Activated B cell treated with CpG ODN at 0.5 μM for 24 hours (primary cell): ENCODE measurements around the gene CAMK2A. TPM values are rescaled to one million over a fixed set of nuclear protein-coding genes. Genes with fewer than 3 reads are reported as not detected.

Source experiments
- ATAC-seq: fragments of 200-7000 bp; cut with Tn5 transposase; one replicate; pipeline ENCODE4 v1.10.0; 2021; ENCODE audit warnings: low read depth, mild to moderate bottlenecking, moderate library complexity
- CTCF ChIA-PET: fragments of 350-600 bp; sonication (Branson Sonifier 250); formaldehyde crosslinking; loops from one replicate; lab custom pipeline; 2021; ENCODE audit warnings: antibody characterized with exemption; lab: Charles Lee
- POLR2A ChIA-PET: fragments of 350-600 bp; sonication (Branson Sonifier 250); formaldehyde crosslinking; loops from one replicate; lab custom pipeline; 2021; ENCODE audit warnings: antibody characterized with exemption; lab: Charles Lee
- DNase-seq: peaks from one replicate; pipeline ENCODE4 v3.0.0; 2022
- H3K27ac Mint-ChIP-seq: one replicate; pipeline ENCODE4 v1.8.0; 2020; ENCODE audit warnings: mixed read lengths
- H3K27me3 Mint-ChIP-seq: one replicate; pipeline ENCODE4 v1.8.0; 2021; ENCODE audit warnings: mixed read lengths
- H3K36me3 Mint-ChIP-seq: one replicate; pipeline ENCODE4 v1.8.0; 2021; ENCODE audit warnings: low read depth, mixed read lengths
- H3K4me1 Mint-ChIP-seq: one replicate; pipeline ENCODE4 v1.8.0; 2021; ENCODE audit warnings: mixed read lengths
- H3K4me3 Mint-ChIP-seq: one replicate; pipeline ENCODE4 v1.8.0; 2020; ENCODE audit warnings: mild to moderate bottlenecking, mixed read lengths
- H3K9me3 Mint-ChIP-seq: one replicate; pipeline ENCODE4 v1.8.0; 2020; ENCODE audit warnings: mixed read lengths
- intact Hi-C: fragments of 100-400 bp; cut with micrococcal nuclease; formaldehyde crosslinking; loops from one replicate; pipeline ENCODE4 v1.15.1; 2024
- total RNA-seq: library from RNA; stranded (reverse); gene quantifications from 2 replicates; pipeline ENCODE4 v1.2.3, GENCODE V29; 2022
- TF ChIP-seq, protein P1 (sequence below): fragments of 200-600 bp; IDR thresholded peaks from one replicate; pipeline ENCODE4 v1.8.0; 2022; ENCODE audit warnings: antibody characterized with exemption, mild to moderate bottlenecking

CAMK2A gene
- total RNA-seq, 1 donor from 2014 or later = not detected

DNA sequence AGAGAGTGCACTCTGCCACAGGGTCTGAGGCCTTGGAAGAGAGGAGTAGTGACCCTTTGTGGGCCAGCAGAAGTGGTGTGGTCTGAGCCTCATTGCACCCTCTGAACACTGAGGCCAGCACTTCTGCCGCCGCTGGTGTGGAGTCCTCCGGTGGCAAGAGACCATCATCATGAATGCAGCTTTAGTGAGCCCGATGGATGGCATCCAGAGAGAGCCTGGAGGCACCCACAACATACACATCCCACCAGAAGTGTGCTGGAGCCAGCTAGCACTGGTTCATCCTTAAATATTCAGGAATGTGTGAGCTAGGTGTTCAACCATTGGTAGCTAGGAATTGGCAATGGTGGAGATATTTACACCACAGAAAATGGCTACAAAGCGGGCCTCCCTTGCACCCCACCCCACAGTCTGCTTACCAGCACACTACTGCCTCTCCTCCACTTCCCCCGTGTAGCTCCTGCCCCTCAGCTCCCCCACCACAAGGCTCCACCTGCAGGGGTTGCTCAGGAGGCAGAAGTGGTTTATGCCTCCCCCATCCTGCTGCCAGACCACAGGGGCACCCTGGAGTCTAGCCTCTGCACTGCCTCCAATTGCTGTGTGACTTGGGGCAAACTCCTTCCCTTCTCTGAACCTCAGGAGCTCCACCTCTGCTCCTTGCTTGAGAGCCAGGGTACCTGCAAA lies 83.3 kb downstream of the CAMK2A start:
- Mint-ChIP-seq H3K4me3 (no peak overlapping the region), H3K36me3 (no peaks in the 10 kb centered on the region), H3K27me3 (peaks cover 28% of the 10 kb centered on the region), H3K9me3 (no peaks in the 10 kb centered on the region), H3K4me1 (peaks cover 9% of the 10 kb centered on the region), H3K27ac (no peak overlapping the region)
- TF ChIP-seq, protein P1, sequence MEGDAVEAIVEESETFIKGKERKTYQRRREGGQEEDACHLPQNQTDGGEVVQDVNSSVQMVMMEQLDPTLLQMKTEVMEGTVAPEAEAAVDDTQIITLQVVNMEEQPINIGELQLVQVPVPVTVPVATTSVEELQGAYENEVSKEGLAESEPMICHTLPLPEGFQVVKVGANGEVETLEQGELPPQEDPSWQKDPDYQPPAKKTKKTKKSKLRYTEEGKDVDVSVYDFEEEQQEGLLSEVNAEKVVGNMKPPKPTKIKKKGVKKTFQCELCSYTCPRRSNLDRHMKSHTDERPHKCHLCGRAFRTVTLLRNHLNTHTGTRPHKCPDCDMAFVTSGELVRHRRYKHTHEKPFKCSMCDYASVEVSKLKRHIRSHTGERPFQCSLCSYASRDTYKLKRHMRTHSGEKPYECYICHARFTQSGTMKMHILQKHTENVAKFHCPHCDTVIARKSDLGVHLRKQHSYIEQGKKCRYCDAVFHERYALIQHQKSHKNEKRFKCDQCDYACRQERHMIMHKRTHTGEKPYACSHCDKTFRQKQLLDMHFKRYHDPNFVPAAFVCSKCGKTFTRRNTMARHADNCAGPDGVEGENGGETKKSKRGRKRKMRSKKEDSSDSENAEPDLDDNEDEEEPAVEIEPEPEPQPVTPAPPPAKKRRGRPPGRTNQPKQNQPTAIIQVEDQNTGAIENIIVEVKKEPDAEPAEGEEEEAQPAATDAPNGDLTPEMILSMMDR = no peak
- intact Hi-C loops = no loop called here
- no peak for ATAC-seq
- CTCF ChIA-PET = no interaction called here
- POLR2A ChIA-PET = no interaction called here
- no peak for DNase-seq

DNA sequence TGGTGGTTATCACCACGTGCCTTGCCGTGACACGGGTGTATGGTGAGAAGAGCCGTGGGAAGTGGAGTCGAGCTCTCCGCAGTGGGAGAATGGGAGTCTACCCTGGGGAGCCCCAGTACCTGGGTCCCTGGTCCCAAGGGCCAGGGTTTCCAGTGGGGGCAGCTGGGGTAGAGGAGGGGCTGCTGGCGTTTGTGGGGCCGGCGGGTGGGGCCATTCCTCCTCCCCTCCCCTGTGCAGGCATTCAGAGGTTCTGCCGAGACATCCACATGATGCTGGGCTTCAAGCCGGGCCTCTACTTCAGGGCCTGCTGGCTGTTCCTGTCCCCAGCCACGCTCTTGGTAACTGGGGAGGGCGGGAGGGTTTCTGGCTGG lies 85.0 kb downstream of the CAMK2A start:
- intact Hi-C loops = no loop called here
- H3K27me3 Mint-ChIP-seq = peaks cover 22% of the 10 kb centered on the region
- CTCF ChIA-PET = no interaction called here

DNA sequence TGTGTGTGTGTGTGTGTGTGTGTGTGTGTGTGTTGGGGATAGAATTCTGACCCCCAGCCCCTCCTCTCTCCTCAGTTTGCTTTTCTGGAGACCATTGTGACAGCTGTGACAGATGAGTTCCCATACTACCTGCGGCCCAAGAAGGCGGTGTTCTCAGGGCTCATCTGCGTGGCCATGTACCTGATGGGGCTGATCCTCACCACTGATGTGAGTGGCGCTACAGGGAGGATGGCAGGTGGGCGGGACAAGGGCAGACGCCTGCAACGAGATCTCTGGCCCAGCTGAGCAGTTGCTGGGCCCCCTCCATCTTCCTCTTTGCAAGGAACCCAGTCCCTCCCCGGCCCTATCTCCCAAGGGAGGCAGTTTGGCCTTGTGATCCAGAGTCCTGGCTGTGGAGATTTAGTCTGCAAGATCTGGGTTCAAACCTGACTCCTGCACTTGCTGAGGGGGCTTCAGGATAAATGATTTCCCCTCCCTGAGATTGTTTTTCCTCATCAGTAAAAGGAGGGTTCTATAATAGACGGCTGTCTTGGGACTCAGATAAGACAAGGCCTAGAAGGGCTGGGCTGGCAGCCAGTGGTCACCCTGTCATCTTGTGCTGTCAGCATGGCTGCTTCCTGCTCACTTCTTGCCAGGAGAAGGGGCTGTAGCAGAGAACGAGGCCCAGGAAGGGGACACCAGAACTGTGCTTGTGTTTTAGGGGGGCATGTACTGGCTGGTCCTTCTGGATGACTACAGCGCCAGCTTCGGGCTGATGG lies 85.6 kb downstream of the CAMK2A start:
- CTCF ChIA-PET = no interaction called here
- POLR2A ChIA-PET = no interaction called here

More for the DNA sequence above, 85.0 kb downstream of the CAMK2A start:
- no peak overlapping the region for H3K27ac Mint-ChIP-seq
- H3K36me3 Mint-ChIP-seq = no peaks in the 10 kb centered on the region
- H3K4me1 Mint-ChIP-seq = peaks cover 9% of the 10 kb centered on the region
- TF ChIP-seq, protein P1 = no peak
- ATAC-seq = no peak
- no peak overlapping the region for H3K4me3 Mint-ChIP-seq
- no peaks in the 10 kb centered on the region for H3K9me3 Mint-ChIP-seq
- POLR2A ChIA-PET = no interaction called here
- no peak for DNase-seq

DNA sequence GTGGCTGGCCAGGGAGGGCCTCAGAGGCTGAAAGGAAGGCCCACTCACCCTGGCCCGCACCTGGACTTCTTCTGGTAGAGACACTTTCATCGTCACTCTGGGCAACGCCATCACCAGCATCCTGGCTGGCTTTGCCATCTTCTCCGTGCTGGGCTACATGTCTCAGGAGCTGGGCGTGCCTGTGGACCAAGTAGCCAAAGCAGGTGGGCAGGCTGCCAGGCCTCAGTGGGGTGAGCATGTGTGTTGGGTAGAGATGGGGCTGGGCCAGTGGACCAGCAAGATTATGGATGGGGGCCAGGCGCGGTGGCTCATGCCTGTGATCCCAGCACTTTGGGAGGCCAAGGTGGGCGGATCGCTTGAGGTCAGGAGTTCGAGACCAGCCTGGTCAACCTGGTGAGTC lies 87.1 kb downstream of the CAMK2A start:
- H3K27ac Mint-ChIP-seq = no peak overlapping the region
- POLR2A ChIA-PET = no interaction called here
- no peaks in the 10 kb centered on the region for H3K9me3 Mint-ChIP-seq
- DNase-seq (no peak), ATAC-seq (no peak)
- TF ChIP-seq, protein P1 = no peak
- H3K4me3 Mint-ChIP-seq = no peak overlapping the region
- CTCF ChIA-PET = no interaction called here
- no peaks in the 10 kb centered on the region for H3K4me1 Mint-ChIP-seq
- H3K36me3 Mint-ChIP-seq = no peaks in the 10 kb centered on the region
- intact Hi-C loops = no loop called here
- peaks cover 7% of the 10 kb centered on the region for H3K27me3 Mint-ChIP-seq

More for the DNA sequence above, 85.6 kb downstream of the CAMK2A start:
- H3K27me3 Mint-ChIP-seq = peaks cover 19% of the 10 kb centered on the region
- H3K36me3 Mint-ChIP-seq = no peaks in the 10 kb centered on the region
- DNase-seq = no peak
- no peak for ATAC-seq
- no peak overlapping the region for H3K4me3 Mint-ChIP-seq
- no peak overlapping the region for H3K27ac Mint-ChIP-seq
- H3K9me3 Mint-ChIP-seq = no peaks in the 10 kb centered on the region
- peaks cover 5% of the 10 kb centered on the region for H3K4me1 Mint-ChIP-seq
- intact Hi-C loops = no loop called here
- TF ChIP-seq, protein P1 = no peak

DNA sequence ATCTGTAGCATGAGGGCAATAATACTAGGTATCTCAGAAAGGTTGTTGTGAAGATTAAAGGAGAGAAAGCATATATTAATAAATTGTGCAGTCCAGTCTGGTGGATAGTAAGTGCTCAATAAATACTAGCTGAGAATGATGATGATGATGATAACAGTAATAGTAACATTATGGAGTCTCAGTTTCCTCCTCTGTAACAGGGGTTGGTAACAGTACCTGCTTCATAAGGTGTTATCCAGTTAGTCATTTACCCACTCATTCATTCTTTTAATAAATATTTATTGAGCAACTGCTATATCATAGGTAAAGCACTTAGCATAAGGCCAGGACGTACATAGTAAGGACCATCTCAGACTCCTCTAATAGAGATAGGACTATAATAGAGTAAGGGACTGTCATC lies 92.1 kb downstream of the CAMK2A start:
- no peaks in the 10 kb centered on the region for H3K4me1 Mint-ChIP-seq
- no peak overlapping the region for H3K4me3 Mint-ChIP-seq
- DNase-seq (no peak), ATAC-seq (no peak)
- no peak overlapping the region for H3K27ac Mint-ChIP-seq
- no peaks in the 10 kb centered on the region for H3K9me3 Mint-ChIP-seq
- CTCF ChIA-PET = no interaction called here
- POLR2A ChIA-PET = no interaction called here
- H3K36me3 Mint-ChIP-seq = no peaks in the 10 kb centered on the region
- TF ChIP-seq, protein P1 = no peak
- peaks cover 13% of the 10 kb centered on the region for H3K27me3 Mint-ChIP-seq
- intact Hi-C loops = no loop called here
